Breast epithelium (tissue), 3 donors: Measurements from ENCODE around the gene DDX10.

Source experiments
- CTCF ChIP-seq, 3 donors: fragments of 450-650 bp; IDR thresholded peaks; one replicate each; pipeline ENCODE4 v1.5.1; 2016 to 2017; ENCODE audit warnings: antibody characterized with exemption in 3 of 3, mild to moderate bottlenecking in 3 of 3, moderate library complexity in 3 of 3
- POLR2A ChIP-seq: fragments of 450-650 bp; IDR thresholded peaks from one replicate; pipeline ENCODE4 v1.6.1; 2016; ENCODE audit warnings: antibody characterized with exemption, mild to moderate bottlenecking, moderate library complexity
- POLR2AphosphoS5 ChIP-seq, 3 donors: sonication (generic); formaldehyde crosslinking; IDR thresholded peaks; one replicate each; pipeline ENCODE4 v1.6.1; 2017; ENCODE audit warnings: antibody characterized with exemption in 3 of 3

GRCh38 chr11:108825381-108825780, 160.5 kb downstream of the DDX10 start:
- TF ChIP-seq POLR2A (no peak), CTCF (IDR thresholded peaks at IDR 0.05) (no peak), POLR2AphosphoS5 (IDR thresholded peaks at IDR 0.05) (no peak)
